GM11168 (cell line): ENCODE results near the gene FAM20C.
"Not testable (repeated sequence)": the region's sequence is repeated elsewhere in the genome, so short reads cannot be mapped to it uniquely, and the experiment has no call there.

ENCODE experiments used
- in situ Hi-C: fragments of 300-500 bp; cut with MboI; formaldehyde crosslinking; loops from one replicate; pipeline ENCODE4 v1.12.0; 2022; ENCODE audit warnings: low sequenced_read_pairs; ENCODE audit not compliant: unreplicated experiment

FAM20C gene

GRCh38 chr7:205115-206010 lies 13.0 kb downstream of the FAM20C start:
- in situ Hi-C loops = no loop called here

- in situ Hi-C loops = not testable (repeated sequence)
These were observed 14.0 kb downstream of the FAM20C start for GRCh38 chr7:206351-206750.

GRCh38 chr7:207418-208129 lies 15.2 kb downstream of the FAM20C start:
- in situ Hi-C loops = no loop called here

DNA sequence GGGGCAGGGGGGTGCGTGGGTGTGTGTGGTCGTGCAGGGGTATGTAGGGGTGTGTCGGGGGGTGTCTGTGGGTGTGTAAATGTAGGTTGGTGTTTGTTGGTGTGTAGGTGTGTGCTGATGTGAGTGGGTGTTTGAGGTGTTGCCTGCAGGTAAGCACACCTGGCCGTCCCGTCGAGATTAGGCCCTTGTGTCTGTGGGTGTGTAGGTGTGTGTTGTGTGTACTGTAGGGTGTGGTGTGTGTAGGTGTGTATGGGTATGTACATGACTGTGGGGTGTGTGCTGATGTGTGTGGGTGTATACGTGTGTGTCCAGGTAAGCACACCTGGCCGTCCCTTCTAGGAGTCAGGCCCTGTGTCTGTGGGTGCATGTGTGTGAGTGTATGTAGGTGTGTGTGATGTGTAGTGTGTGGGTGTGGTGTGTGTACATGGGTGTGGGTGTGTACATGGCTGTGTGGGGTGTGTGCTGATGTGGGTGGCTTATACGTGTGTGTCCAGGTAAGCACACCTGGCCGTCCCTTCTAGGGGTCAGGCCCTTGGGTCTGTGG lies 15.8 kb downstream of the FAM20C start:
- in situ Hi-C loops = no loop called here

GRCh38 chr7:208816-209215 lies 16.4 kb downstream of the FAM20C start:
- in situ Hi-C loops = no loop called here

- in situ Hi-C loops = no loop called here
These were observed 17.0 kb downstream of the FAM20C start for GRCh38 chr7:209416-209815.

- in situ Hi-C loops = no loop called here
These were observed 17.5 kb downstream of the FAM20C start for GRCh38 chr7:209906-210305.

DNA sequence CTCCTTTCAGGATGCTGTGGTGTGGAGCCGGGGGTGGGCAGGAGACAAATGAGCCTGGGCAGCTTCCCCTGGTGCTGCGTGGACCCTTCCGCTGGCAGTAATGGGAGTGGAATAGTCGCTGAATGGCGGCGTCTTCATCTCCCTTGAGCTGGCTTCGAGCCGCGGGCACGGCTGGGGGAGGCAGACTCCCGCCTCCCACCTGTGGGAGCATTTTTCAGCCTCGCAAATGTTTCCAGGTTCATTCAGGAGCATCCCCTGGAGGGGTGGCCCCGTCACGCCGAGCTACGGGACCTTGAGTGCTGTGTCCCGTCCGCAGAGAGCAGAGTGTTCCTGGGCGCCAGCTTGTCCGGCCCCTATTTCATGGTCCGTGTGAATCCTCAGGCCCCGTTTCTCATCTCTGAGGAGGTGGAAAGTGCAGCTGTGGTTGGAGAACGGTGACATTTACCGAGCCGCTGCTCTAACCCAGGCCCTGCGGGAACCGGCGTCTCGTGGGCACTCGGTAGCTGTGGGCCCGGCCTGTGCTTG lies 18.1 kb downstream of the FAM20C start:
- in situ Hi-C loops = no loop called here

DNA sequence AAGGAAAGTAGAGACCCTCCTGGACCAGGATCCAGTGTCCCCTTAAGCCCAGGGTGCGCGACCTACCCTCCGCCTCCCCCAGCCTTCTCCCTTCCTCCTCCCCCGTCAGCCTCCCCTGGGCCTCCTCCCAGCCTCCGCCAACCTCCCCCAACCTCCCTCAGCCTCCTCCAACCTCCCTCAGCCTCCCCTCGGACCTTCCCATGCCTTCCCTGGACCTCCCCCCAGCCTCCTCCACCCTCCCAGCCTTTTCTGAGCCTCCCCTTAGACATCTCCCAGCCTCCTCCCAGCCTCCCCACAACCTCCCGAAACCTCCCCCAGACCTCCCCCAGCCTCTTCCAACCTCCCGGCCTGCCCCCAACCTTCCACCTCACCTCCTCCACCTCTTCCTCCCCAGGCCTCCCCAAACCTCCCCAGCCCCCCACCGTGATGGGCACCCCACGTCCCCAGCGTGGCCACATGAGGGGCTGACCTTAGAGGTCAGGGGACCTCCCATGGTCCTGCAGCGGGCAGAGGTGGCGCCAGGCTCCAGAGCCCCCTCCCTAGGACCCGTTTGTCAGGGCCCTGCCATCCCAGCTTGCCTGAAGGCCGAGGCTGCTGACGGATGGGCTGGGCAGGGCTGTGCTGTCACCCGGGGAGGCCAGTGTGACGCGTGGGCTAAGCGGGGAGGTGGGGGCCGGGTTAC lies 18.8 kb downstream of the FAM20C start:
- in situ Hi-C loops = no loop called here

DNA sequence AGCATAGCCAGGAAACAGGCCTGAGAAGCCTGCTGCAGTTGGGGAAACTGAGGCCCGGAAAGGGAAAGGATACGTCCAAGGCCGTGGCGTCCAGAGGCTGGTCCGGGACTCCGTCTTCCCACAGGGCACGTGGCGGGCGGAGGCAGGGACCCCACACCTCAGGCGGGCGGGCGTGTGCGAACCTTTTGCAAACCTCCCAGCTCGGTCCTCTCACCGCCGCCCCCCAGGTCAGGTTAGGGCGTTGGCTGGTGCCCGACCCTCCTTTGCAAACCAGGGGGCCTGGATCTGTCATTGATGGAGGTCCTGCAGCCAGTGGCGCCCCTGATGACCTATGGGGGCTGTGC lies 19.3 kb downstream of the FAM20C start:
- in situ Hi-C loops = no loop called here

GRCh38 chr7:212754-213153 lies 20.4 kb downstream of the FAM20C start:
- in situ Hi-C loops = no loop called here

DNA sequence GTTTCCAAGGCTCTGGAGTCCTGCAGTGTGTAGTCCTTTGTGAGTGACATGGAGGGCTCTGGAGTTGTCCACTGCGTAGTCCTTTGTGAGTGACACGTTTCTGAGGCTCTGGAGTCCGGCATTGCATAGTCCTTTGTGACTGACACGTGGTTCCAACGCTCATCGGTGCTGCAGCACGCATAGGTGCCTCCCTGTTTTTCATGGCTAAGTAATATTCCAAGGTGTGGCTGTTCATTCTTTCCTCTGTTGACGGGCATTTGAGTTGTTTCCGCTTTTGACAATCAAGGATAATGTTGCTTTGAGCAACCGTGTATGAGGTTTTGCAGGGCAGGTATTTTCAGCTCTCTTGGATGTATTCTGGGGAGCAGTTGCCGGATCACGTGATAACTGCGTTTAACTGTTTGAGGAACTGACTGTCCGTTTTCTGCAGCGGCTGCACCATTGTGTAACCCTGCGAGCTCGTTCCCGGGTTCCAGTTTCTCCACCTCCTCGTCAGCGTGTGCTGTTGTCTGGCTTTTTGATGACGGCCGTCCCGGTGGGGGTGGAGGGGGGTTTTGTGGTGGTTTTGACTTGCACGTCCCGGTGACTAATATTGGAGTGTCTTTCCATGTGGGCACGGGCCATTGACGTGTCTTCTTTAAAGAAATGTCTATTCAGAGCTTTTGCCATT lies 21.1 kb downstream of the FAM20C start:
- in situ Hi-C loops = no loop called here

DNA sequence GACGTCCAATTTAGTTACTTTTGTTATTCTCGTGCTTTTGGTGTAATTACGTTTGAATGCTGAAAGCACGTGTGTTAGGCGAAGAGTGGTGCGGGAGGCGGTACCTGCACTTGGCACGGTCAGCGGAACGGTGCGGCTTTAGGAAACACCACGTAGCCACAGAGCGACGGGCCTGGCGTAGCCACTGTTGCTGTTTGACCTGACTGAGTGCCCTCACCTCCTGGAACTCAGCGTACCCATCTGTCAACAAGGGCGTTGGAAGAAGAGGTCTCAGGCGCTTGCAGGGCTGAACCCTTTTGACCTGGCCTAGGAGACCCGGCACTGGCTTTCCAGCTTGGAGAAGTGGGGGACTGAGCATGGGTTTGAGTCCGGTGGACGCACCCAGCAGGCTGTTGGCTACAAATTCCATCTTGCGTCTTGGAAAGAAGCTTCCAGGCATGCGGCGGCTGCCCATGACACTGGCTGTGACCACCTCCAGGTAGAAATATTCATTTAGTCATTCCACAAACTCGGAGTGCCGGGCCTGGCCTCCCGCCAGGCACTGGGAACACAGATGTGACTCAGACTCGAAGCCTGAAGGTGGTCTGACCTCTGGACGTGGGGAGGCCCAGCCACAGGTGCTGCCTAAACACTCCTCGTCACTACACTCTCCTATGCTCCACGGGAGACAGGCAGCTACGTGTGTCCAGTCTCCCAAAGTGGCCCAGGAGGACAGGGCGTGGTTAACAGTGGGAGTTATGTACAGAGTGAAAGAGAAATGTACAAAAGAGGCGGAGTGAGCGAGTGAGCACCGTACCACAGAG lies 22.2 kb downstream of the FAM20C start:
- in situ Hi-C loops = no loop called here

- in situ Hi-C loops = no loop called here
These were observed 24.3 kb downstream of the FAM20C start for GRCh38 chr7:216360-217300.

DNA sequence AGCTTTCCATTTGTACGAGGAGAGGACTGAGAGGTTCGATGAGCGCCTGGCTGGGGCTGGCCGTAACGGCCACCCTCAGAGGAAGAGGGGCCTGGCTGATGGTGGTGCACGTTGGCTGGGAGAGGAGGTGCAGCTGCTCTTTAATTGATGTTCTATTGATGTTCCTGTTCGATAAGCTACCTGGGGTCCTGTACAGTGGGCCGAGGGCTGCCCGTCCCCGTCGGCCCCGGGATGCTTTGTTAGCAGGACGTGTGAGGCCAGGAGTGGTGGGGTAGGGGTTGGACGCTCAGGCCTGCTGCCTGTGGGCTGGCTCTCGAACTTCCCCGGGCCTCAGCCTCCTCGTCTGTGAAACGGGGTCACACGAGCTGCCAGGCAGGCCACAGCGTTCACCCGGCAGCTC lies 25.4 kb downstream of the FAM20C start:
- in situ Hi-C loops = no loop called here

DNA sequence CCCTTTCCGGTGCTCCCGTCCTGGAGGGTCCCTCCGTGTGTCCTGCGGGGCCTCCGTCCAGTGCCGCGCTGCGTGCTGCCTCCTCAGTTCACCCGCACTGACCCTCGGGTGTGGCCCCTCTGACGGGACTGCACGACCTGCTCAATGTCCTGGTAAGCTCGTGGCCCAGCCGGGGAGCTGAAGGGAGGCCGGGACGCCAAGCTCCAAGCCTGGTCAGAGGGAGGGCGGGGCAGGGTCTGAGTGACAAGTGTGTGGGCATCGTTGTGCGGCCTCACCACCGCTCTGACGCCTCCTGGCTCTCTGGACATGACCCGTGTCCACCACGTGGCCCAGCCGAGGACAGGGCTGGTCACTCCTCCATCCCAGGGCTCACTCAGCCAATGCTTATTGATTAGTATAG lies 25.9 kb downstream of the FAM20C start:
- in situ Hi-C loops = no loop called here

DNA sequence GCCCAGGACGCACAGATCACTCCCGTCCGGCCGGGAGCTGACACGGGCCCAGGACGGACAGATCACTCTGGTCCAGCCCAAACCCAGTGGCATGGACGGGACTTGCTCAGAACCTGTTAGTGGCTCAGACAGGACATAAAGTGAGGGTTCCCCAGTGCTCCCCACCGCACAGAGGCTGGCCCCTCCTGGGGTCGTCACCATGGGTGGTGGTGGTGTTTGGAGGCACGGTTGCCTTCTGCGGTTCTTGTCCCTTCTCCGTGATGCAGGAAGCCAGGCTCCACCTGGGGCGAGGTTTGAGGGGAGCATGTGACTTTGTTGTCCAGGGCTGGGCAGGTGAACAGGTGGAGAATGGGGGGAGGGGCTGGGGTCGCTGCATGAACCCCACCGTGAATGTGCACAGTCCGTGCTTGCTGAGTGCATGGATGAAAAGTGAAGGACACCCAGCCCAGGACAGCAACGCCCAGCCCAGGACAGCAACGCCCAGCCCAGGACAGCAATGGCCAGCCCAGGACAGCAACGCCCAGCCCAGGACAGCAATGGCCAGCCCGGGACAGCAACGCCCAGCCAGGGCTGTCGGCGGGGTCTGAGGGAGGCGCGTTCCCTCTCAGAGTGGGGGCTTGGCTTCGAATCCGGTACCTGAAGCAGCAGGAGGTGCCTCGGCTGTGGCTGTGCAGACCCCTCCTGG lies 26.7 kb downstream of the FAM20C start:
- in situ Hi-C loops = no loop called here
